Measurements from ENCODE around the gene ETFA.

Gene ETFA

DNA sequence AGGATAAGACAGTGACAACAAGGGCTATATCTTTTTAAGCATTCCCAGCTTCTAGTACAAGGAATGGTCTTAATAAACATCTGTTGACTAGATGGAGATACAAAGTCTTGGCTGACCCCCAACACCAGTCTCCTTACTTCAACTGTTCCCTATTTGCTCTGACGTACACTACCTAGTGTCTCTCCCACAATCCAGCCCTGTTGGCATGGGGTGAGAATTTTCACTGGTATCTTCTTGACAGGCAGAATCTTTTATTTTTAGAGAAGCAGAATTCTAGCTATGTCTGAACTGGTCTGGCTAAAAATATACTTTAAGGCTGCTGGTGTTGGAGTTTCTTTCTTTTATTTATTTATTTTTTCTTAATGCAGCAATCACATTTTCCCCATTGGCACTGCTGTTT lies 82.0 kb downstream of the ETFA start:
- Histone ChIP-seq H3K4me3 (ENCODE audit: low read depth in 1 of 2, low read length in 2 of 2) (no peak overlapping the region), H3K9me3 (ENCODE audit: control insufficient read depth in 1 of 2, low read length in 2 of 2) (no peaks in the 10 kb centered on the region), H3K4me1 (ENCODE audit: control insufficient read depth in 1 of 2, insufficient read depth in 2 of 2, low read length in 2 of 2) (no peaks in the 10 kb centered on the region), H3K36me3 (ENCODE audit: control insufficient read depth in 1 of 2, insufficient read depth in 2 of 2, low read length in 2 of 2) (peaks cover 5 to 36% of the 10 kb centered on the region in 2 donors), H3K27ac (ENCODE audit: low read depth, low read length) (no peak overlapping the region), H3K27me3 (ENCODE audit: control insufficient read depth in 1 of 2, insufficient read depth in 2 of 2, low read length in 2 of 2) (no peaks in the 10 kb centered on the region), H3K9ac (ENCODE audit: low read depth in 1 of 2, low read length in 2 of 2) (no peak overlapping the region)

- Histone ChIP-seq H3K27me3 (ENCODE audit: control insufficient read depth in 1 of 2, insufficient read depth in 2 of 2, low read length in 2 of 2) (no peaks in the 10 kb centered on the region), H3K4me1 (ENCODE audit: control insufficient read depth in 1 of 2, insufficient read depth in 2 of 2, low read length in 2 of 2) (no peaks in the 10 kb centered on the region), H3K9ac (ENCODE audit: low read depth in 1 of 2, low read length in 2 of 2) (no peak overlapping the region), H3K27ac (ENCODE audit: low read depth, low read length) (no peak overlapping the region), H3K36me3 (ENCODE audit: control insufficient read depth in 1 of 2, insufficient read depth in 2 of 2, low read length in 2 of 2) (peaks cover 15 to 41% of the 10 kb centered on the region in 2 donors), H3K4me3 (ENCODE audit: low read depth in 1 of 2, low read length in 2 of 2) (no peak overlapping the region), H3K9me3 (ENCODE audit: control insufficient read depth in 1 of 2, low read length in 2 of 2) (no peaks in the 10 kb centered on the region)
Observed at GRCh38 chr15:76223521-76223920, 87.7 kb downstream of the ETFA start.

DNA sequence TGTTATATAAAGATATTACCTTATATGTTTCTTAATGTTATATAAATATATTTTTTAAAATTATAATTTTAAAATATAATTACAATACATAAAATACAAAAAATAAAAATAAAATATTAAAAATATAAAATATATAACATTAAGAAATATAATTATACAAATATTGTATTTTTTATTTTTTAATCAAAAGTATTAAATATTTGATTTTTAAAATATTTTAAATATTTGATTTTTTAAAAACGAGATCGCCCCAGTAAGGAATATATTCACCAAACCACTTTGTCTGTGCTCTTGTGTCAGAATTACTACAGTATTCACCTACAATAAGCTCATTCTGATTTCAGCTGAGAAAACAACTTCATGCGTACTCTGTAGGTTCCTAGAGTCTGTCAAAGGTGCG lies 89.1 kb downstream of the ETFA start:
- no peaks in the 10 kb centered on the region for H3K27me3 ChIP-seq (ENCODE audit: control insufficient read depth in 1 of 2, insufficient read depth in 2 of 2, low read length in 2 of 2)
- H3K27ac ChIP-seq (ENCODE audit: low read depth, low read length) = no peak overlapping the region
- peaks cover 0 to 6% of the 10 kb centered on the region in 2 donors for H3K4me1 ChIP-seq (ENCODE audit: control insufficient read depth in 1 of 2, insufficient read depth in 2 of 2, low read length in 2 of 2)
- H3K9ac ChIP-seq (ENCODE audit: low read depth in 1 of 2, low read length in 2 of 2) = no peak overlapping the region
- H3K9me3 ChIP-seq (ENCODE audit: control insufficient read depth in 1 of 2, low read length in 2 of 2) = no peaks in the 10 kb centered on the region
- peaks cover 15 to 38% of the 10 kb centered on the region in 2 donors for H3K36me3 ChIP-seq (ENCODE audit: control insufficient read depth in 1 of 2, insufficient read depth in 2 of 2, low read length in 2 of 2)
- H3K4me3 ChIP-seq (ENCODE audit: low read depth in 1 of 2, low read length in 2 of 2) = no peak overlapping the region

- Histone ChIP-seq H3K9me3 (ENCODE audit: control insufficient read depth in 1 of 2, low read length in 2 of 2) (no peaks in the 10 kb centered on the region), H3K4me3 (ENCODE audit: low read depth in 1 of 2, low read length in 2 of 2) (no peak overlapping the region), H3K27me3 (ENCODE audit: control insufficient read depth in 1 of 2, insufficient read depth in 2 of 2, low read length in 2 of 2) (no peaks in the 10 kb centered on the region), H3K27ac (ENCODE audit: low read depth, low read length) (no peak overlapping the region), H3K36me3 (ENCODE audit: control insufficient read depth in 1 of 2, insufficient read depth in 2 of 2, low read length in 2 of 2) (peaks cover 15 to 41% of the 10 kb centered on the region in 2 donors), H3K9ac (ENCODE audit: low read depth in 1 of 2, low read length in 2 of 2) (no peak overlapping the region), H3K4me1 (ENCODE audit: control insufficient read depth in 1 of 2, insufficient read depth in 2 of 2, low read length in 2 of 2) (peaks cover 0 to 6% of the 10 kb centered on the region in 2 donors)
Observed at GRCh38 chr15:76221085-76221767, 90.0 kb downstream of the ETFA start.

- H3K27ac ChIP-seq (ENCODE audit: low read depth, low read length) = no peak overlapping the region
- H3K9me3 ChIP-seq (ENCODE audit: control insufficient read depth in 1 of 2, low read length in 2 of 2) = no peaks in the 10 kb centered on the region
- peaks cover 6 to 52% of the 10 kb centered on the region in 2 donors for H3K36me3 ChIP-seq (ENCODE audit: control insufficient read depth in 1 of 2, insufficient read depth in 2 of 2, low read length in 2 of 2)
- no peaks in the 10 kb centered on the region for H3K27me3 ChIP-seq (ENCODE audit: control insufficient read depth in 1 of 2, insufficient read depth in 2 of 2, low read length in 2 of 2)
- no peak overlapping the region for H3K4me3 ChIP-seq (ENCODE audit: low read depth in 1 of 2, low read length in 2 of 2)
- H3K4me1 ChIP-seq (ENCODE audit: control insufficient read depth in 1 of 2, insufficient read depth in 2 of 2, low read length in 2 of 2) = peaks cover 0 to 6% of the 10 kb centered on the region in 2 donors
- H3K9ac ChIP-seq (ENCODE audit: low read depth in 1 of 2, low read length in 2 of 2) = no peak overlapping the region
Observed at GRCh38 chr15:76217882-76218217, 93.4 kb downstream of the ETFA start.

DNA sequence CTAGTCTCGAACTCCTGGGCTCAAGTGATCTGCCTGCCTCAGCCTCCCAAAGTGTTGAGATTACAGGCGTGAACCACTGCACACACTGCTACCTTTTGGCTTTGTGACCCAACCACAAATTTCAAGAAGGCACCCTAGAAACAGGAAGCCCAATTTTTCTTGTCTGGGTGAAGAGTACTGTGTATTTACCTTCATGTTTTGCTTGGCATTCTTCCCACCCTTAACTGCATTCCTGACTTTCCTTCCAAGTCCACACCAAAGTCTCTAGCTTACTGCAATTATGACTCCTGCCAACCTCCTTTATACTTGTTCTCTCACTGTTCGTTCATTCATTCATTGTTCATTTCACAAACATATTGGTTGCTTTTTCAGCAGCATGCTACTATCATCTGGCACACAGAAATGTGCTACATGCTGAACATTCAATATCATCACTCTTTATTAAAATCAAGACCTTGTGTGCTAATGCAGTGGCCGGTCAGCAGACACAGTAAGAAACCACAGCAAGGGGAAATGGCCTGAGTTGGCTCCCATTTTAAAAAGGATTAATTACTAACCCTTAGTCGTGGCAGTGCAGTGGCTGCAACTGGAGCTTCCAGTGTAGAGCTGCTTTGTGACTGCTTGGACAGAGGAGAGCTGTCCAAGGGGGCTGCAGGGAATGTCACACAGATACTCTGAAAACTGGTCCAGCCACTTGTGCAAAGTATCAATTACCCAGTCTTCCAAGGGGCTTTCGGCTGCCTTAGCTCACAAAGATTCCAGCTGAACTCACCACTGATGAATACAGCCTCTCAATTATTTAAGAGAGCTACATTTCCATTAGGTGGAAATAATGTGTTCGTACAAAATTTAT lies 94.0 kb downstream of the ETFA start:
- Histone ChIP-seq H3K9ac (ENCODE audit: low read depth in 1 of 2, low read length in 2 of 2) (no peak overlapping the region), H3K9me3 (ENCODE audit: control insufficient read depth in 1 of 2, low read length in 2 of 2) (no peaks in the 10 kb centered on the region), H3K27ac (ENCODE audit: low read depth, low read length) (no peak overlapping the region), H3K4me3 (ENCODE audit: low read depth in 1 of 2, low read length in 2 of 2) (no peak overlapping the region), H3K36me3 (ENCODE audit: control insufficient read depth in 1 of 2, insufficient read depth in 2 of 2, low read length in 2 of 2) (peaks cover 6 to 51% of the 10 kb centered on the region in 2 donors), H3K4me1 (ENCODE audit: control insufficient read depth in 1 of 2, insufficient read depth in 2 of 2, low read length in 2 of 2) (peaks cover 0 to 6% of the 10 kb centered on the region in 2 donors), H3K27me3 (ENCODE audit: control insufficient read depth in 1 of 2, insufficient read depth in 2 of 2, low read length in 2 of 2) (no peaks in the 10 kb centered on the region)

GRCh38 chr15:76215634-76216033 lies 95.6 kb downstream of the ETFA start:
- H3K27me3 ChIP-seq (ENCODE audit: control insufficient read depth in 1 of 2, insufficient read depth in 2 of 2, low read length in 2 of 2) = no peaks in the 10 kb centered on the region
- peaks cover 19 to 65% of the 10 kb centered on the region in 2 donors for H3K36me3 ChIP-seq (ENCODE audit: control insufficient read depth in 1 of 2, insufficient read depth in 2 of 2, low read length in 2 of 2)
- peaks cover 0 to 6% of the 10 kb centered on the region in 2 donors for H3K4me1 ChIP-seq (ENCODE audit: control insufficient read depth in 1 of 2, insufficient read depth in 2 of 2, low read length in 2 of 2)
- no peak overlapping the region for H3K4me3 ChIP-seq (ENCODE audit: low read depth in 1 of 2, low read length in 2 of 2)
- no peaks in the 10 kb centered on the region for H3K9me3 ChIP-seq (ENCODE audit: control insufficient read depth in 1 of 2, low read length in 2 of 2)
- H3K27ac ChIP-seq (ENCODE audit: low read depth, low read length) = no peak overlapping the region
- H3K9ac ChIP-seq (ENCODE audit: low read depth in 1 of 2, low read length in 2 of 2) = no peak overlapping the region

GRCh38 chr15:76209942-76210341 lies 101.3 kb downstream of the ETFA start:
- no peaks in the 10 kb centered on the region for H3K9me3 ChIP-seq (ENCODE audit: control insufficient read depth in 1 of 2, low read length in 2 of 2)
- peaks cover 17 to 72% of the 10 kb centered on the region in 2 donors for H3K36me3 ChIP-seq (ENCODE audit: control insufficient read depth in 1 of 2, insufficient read depth in 2 of 2, low read length in 2 of 2)
- H3K27ac ChIP-seq (ENCODE audit: low read depth, low read length) = no peak overlapping the region
- no peak overlapping the region for H3K4me3 ChIP-seq (ENCODE audit: low read depth in 1 of 2, low read length in 2 of 2)
- no peaks in the 10 kb centered on the region for H3K4me1 ChIP-seq (ENCODE audit: control insufficient read depth in 1 of 2, insufficient read depth in 2 of 2, low read length in 2 of 2)
- H3K27me3 ChIP-seq (ENCODE audit: control insufficient read depth in 1 of 2, insufficient read depth in 2 of 2, low read length in 2 of 2) = no peaks in the 10 kb centered on the region
- no peak overlapping the region for H3K9ac ChIP-seq (ENCODE audit: low read depth in 1 of 2, low read length in 2 of 2)

GRCh38 chr15:76209523-76209922 lies 101.7 kb downstream of the ETFA start:
- Histone ChIP-seq H3K27me3 (ENCODE audit: control insufficient read depth in 1 of 2, insufficient read depth in 2 of 2, low read length in 2 of 2) (no peaks in the 10 kb centered on the region), H3K4me3 (ENCODE audit: low read depth in 1 of 2, low read length in 2 of 2) (no peak overlapping the region), H3K4me1 (ENCODE audit: control insufficient read depth in 1 of 2, insufficient read depth in 2 of 2, low read length in 2 of 2) (no peaks in the 10 kb centered on the region), H3K9me3 (ENCODE audit: control insufficient read depth in 1 of 2, low read length in 2 of 2) (no peaks in the 10 kb centered on the region), H3K36me3 (ENCODE audit: control insufficient read depth in 1 of 2, insufficient read depth in 2 of 2, low read length in 2 of 2) (peaks cover 17 to 71% of the 10 kb centered on the region in 2 donors), H3K9ac (ENCODE audit: low read depth in 1 of 2, low read length in 2 of 2) (no peak overlapping the region), H3K27ac (ENCODE audit: low read depth, low read length) (no peak overlapping the region)

DNA sequence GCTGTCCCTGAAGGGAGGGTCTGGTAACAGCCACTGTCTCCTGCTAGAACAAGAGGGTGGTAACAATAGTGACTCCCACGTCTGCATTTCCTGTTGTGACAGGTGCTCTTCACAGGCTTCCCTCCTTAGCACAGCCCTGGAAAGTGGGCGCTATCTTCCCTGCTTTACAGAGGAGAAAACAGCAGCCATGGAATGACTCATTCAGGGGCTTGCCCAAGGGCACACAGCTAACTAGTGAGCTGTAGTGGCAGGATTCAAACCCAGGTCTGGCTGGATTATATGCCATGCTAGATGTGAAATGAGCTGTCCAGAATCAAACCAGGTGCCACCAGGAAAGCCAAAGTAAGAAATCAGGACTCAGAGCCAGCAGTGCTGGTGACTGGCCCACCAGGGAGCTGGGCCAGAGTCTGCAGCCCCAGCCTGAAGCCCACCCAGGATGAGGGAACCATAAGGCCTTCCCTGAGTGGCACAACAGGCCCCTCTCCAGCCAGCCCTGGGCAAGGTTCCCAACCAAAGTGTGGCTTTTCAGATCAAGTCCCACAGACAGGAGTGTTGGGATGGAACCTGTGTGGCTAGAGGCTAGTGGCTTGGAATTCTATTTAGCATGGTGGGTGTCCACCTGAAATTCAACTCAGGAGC lies 102.4 kb downstream of the ETFA start:
- H3K9me3 ChIP-seq (ENCODE audit: control insufficient read depth in 1 of 2, low read length in 2 of 2) = no peaks in the 10 kb centered on the region
- no peak overlapping the region for H3K4me3 ChIP-seq (ENCODE audit: low read depth in 1 of 2, low read length in 2 of 2)
- no peak overlapping the region for H3K27ac ChIP-seq (ENCODE audit: low read depth, low read length)
- H3K4me1 ChIP-seq (ENCODE audit: control insufficient read depth in 1 of 2, insufficient read depth in 2 of 2, low read length in 2 of 2) = no peaks in the 10 kb centered on the region
- no peak overlapping the region for H3K9ac ChIP-seq (ENCODE audit: low read depth in 1 of 2, low read length in 2 of 2)
- peaks cover 17 to 66% of the 10 kb centered on the region in 2 donors for H3K36me3 ChIP-seq (ENCODE audit: control insufficient read depth in 1 of 2, insufficient read depth in 2 of 2, low read length in 2 of 2)
- H3K27me3 ChIP-seq (ENCODE audit: control insufficient read depth in 1 of 2, insufficient read depth in 2 of 2, low read length in 2 of 2) = no peaks in the 10 kb centered on the region

Measured in duodenal mucosa (tissue), 2 donors.